Activated T-helper 1 cell treated with anti-CD3 and anti-CD28 coated beads, Interleukin-12 subunit alpha, Interleukin-12 subunit beta, Interleukin-2, Interleukin-4 antibody, amounts not matched to agents 30 ng/mL and 10 ng/mL and 1 ng/mL, durations not matched to agents 14 hours and 24 hours and 36 hours (primary cell): ENCODE measurements around the gene GP5. TPM values are rescaled to one million over a fixed set of nuclear protein-coding genes. Genes with fewer than 3 reads are reported as not detected.

Experiments
- DNase-seq: peaks from one replicate; pipeline ENCODE4 v3.0.0; 2021; ENCODE audit warnings: low spot score
- H3K27ac Mint-ChIP-seq: one replicate; pipeline ENCODE4 v1.8.0; 2021; ENCODE audit warnings: mild to moderate bottlenecking, mixed read lengths
- H3K27me3 Mint-ChIP-seq: one replicate; pipeline ENCODE4 v1.8.0; 2022; ENCODE audit warnings: mild to moderate bottlenecking, moderate library complexity, mixed read lengths; ENCODE audit not compliant: insufficient read depth
- H3K36me3 Mint-ChIP-seq: one replicate; pipeline ENCODE4 v1.8.0; 2021; ENCODE audit warnings: low read depth, mixed read lengths
- H3K4me1 Mint-ChIP-seq: one replicate; pipeline ENCODE4 v1.8.0; 2021; ENCODE audit warnings: low read depth, mixed read lengths
- H3K4me3 Mint-ChIP-seq: one replicate; pipeline ENCODE4 v1.8.0; 2021; ENCODE audit warnings: mild to moderate bottlenecking, moderate library complexity, mixed read lengths
- H3K9me3 Mint-ChIP-seq: one replicate; pipeline ENCODE4 v1.8.0; 2021; ENCODE audit warnings: mixed read lengths
- intact Hi-C: fragments of 100-400 bp; cut with micrococcal nuclease; formaldehyde crosslinking; loops from one replicate; pipeline ENCODE4 v1.15.1; 2024
- total RNA-seq: library from RNA; stranded (reverse); gene quantifications from 2 replicates; pipeline ENCODE4 v1.2.3, GENCODE V29; 2022

GP5 gene
- total RNA-seq, 1 donor from 2014 or later: 0.31 TPM

- no peak for DNase-seq
- peaks cover 37% of the 10 kb centered on the region for H3K27me3 Mint-ChIP-seq
- no peaks in the 10 kb centered on the region for H3K4me1 Mint-ChIP-seq
- intact Hi-C loops: no loop called here
- no peak overlapping the region for H3K4me3 Mint-ChIP-seq
- H3K36me3 Mint-ChIP-seq: no peaks in the 10 kb centered on the region
- no peaks in the 10 kb centered on the region for H3K9me3 Mint-ChIP-seq
- no peak overlapping the region for H3K27ac Mint-ChIP-seq
Observed at GRCh38 chr3:194368918-194369317, 30.1 kb downstream of the GP5 start.

- Mint-ChIP-seq H3K9me3 (no peaks in the 10 kb centered on the region), H3K36me3 (no peaks in the 10 kb centered on the region), H3K4me1 (no peaks in the 10 kb centered on the region), H3K27ac (no peak overlapping the region), H3K27me3 (peaks cover 37% of the 10 kb centered on the region), H3K4me3 (no peak overlapping the region)
- DNase-seq: no peak
- intact Hi-C loops: no loop called here
Observed at GRCh38 chr3:194367992-194368841, 30.8 kb downstream of the GP5 start.

- H3K4me1 Mint-ChIP-seq: no peaks in the 10 kb centered on the region
- intact Hi-C loops: no loop called here
- peaks cover 30% of the 10 kb centered on the region for H3K27me3 Mint-ChIP-seq
- no peaks in the 10 kb centered on the region for H3K9me3 Mint-ChIP-seq
- H3K36me3 Mint-ChIP-seq: no peaks in the 10 kb centered on the region
- no peak overlapping the region for H3K4me3 Mint-ChIP-seq
- H3K27ac Mint-ChIP-seq: no peak overlapping the region
- no peak for DNase-seq
Observed at GRCh38 chr3:194365978-194366490, 33.0 kb downstream of the GP5 start.

- intact Hi-C loops: no loop called here
- H3K9me3 Mint-ChIP-seq: no peaks in the 10 kb centered on the region
- no peak overlapping the region for H3K27ac Mint-ChIP-seq
- no peaks in the 10 kb centered on the region for H3K36me3 Mint-ChIP-seq
- H3K27me3 Mint-ChIP-seq: peaks cover 26% of the 10 kb centered on the region
- H3K4me1 Mint-ChIP-seq: no peaks in the 10 kb centered on the region
- no peak overlapping the region for H3K4me3 Mint-ChIP-seq
- no peak for DNase-seq
Observed at GRCh38 chr3:194365526-194365925, 33.5 kb downstream of the GP5 start.

- intact Hi-C loops: no loop called here
- no peaks in the 10 kb centered on the region for H3K36me3 Mint-ChIP-seq
- no peaks in the 10 kb centered on the region for H3K9me3 Mint-ChIP-seq
- H3K4me3 Mint-ChIP-seq: no peak overlapping the region
- peaks cover 22% of the 10 kb centered on the region for H3K27me3 Mint-ChIP-seq
- DNase-seq: no peak
- H3K4me1 Mint-ChIP-seq: no peaks in the 10 kb centered on the region
- no peak overlapping the region for H3K27ac Mint-ChIP-seq
Observed at GRCh38 chr3:194364652-194365434, 34.2 kb downstream of the GP5 start.

- Mint-ChIP-seq H3K27me3 (peaks cover 17% of the 10 kb centered on the region), H3K4me3 (no peak overlapping the region), H3K4me1 (no peaks in the 10 kb centered on the region), H3K9me3 (no peaks in the 10 kb centered on the region), H3K27ac (no peak overlapping the region), H3K36me3 (no peaks in the 10 kb centered on the region)
- DNase-seq: no peak
- intact Hi-C loops: no loop called here
Observed at GRCh38 chr3:194364314-194364651, 34.8 kb downstream of the GP5 start.

GRCh38 chr3:194360568-194360967, 38.5 kb downstream of the GP5 start:
- Mint-ChIP-seq H3K27me3 (peaks cover 11% of the 10 kb centered on the region), H3K9me3 (no peaks in the 10 kb centered on the region), H3K36me3 (no peaks in the 10 kb centered on the region), H3K4me1 (no peaks in the 10 kb centered on the region), H3K4me3 (no peak overlapping the region), H3K27ac (no peak overlapping the region)
- intact Hi-C loops: no loop called here
- DNase-seq: no peak

- no peaks in the 10 kb centered on the region for H3K36me3 Mint-ChIP-seq
- no peak overlapping the region for H3K27ac Mint-ChIP-seq
- no peak overlapping the region for H3K4me3 Mint-ChIP-seq
- H3K4me1 Mint-ChIP-seq: no peaks in the 10 kb centered on the region
- intact Hi-C loops: no loop called here
- no peaks in the 10 kb centered on the region for H3K9me3 Mint-ChIP-seq
- DNase-seq: no peak
- H3K27me3 Mint-ChIP-seq: peaks cover 11% of the 10 kb centered on the region
Observed at GRCh38 chr3:194357681-194358080, 41.4 kb downstream of the GP5 start.

GRCh38 chr3:194355379-194355778, 43.7 kb downstream of the GP5 start:
- Mint-ChIP-seq H3K27me3 (peaks cover 10% of the 10 kb centered on the region), H3K9me3 (no peaks in the 10 kb centered on the region), H3K36me3 (no peaks in the 10 kb centered on the region), H3K4me1 (no peaks in the 10 kb centered on the region), H3K4me3 (no peak overlapping the region), H3K27ac (no peak overlapping the region)
- intact Hi-C loops: no loop called here
- no peak for DNase-seq

- Mint-ChIP-seq H3K27ac (no peak overlapping the region), H3K36me3 (no peaks in the 10 kb centered on the region), H3K4me1 (no peaks in the 10 kb centered on the region), H3K27me3 (peaks cover 9% of the 10 kb centered on the region), H3K4me3 (no peak overlapping the region), H3K9me3 (no peaks in the 10 kb centered on the region)
- DNase-seq: no peak
- intact Hi-C loops: no loop called here
Observed at GRCh38 chr3:194354315-194354714, 44.8 kb downstream of the GP5 start.

GRCh38 chr3:194352667-194353246, 46.3 kb downstream of the GP5 start:
- DNase-seq: no peak
- no peaks in the 10 kb centered on the region for H3K9me3 Mint-ChIP-seq
- H3K36me3 Mint-ChIP-seq: no peaks in the 10 kb centered on the region
- H3K4me1 Mint-ChIP-seq: no peaks in the 10 kb centered on the region
- intact Hi-C loops: no loop called here
- no peak overlapping the region for H3K4me3 Mint-ChIP-seq
- H3K27me3 Mint-ChIP-seq: peaks cover 9% of the 10 kb centered on the region
- H3K27ac Mint-ChIP-seq: no peak overlapping the region

GRCh38 chr3:194351952-194352536, 47.0 kb downstream of the GP5 start:
- peaks cover 9% of the 10 kb centered on the region for H3K27me3 Mint-ChIP-seq
- no peaks in the 10 kb centered on the region for H3K36me3 Mint-ChIP-seq
- no peaks in the 10 kb centered on the region for H3K9me3 Mint-ChIP-seq
- intact Hi-C loops: no loop called here
- no peak overlapping the region for H3K4me3 Mint-ChIP-seq
- no peak for DNase-seq
- no peaks in the 10 kb centered on the region for H3K4me1 Mint-ChIP-seq
- H3K27ac Mint-ChIP-seq: no peak overlapping the region
